Measurements from ENCODE around the gene MYRIP.

- TF ChIP-seq CTCF (IDR thresholded peaks at IDR 0.05 in 8 of 11, conservative IDR thresholded peaks at IDR 0.05 in 3 of 11) = no peak
- no peak for TF ChIP-seq POLR2AphosphoS5 (IDR thresholded peaks at IDR 0.05)
- TF ChIP-seq POLR2A (IDR thresholded peaks at IDR 0.05) = no peak
Measured at GRCh38 chr3:40042752-40043443, 233.5 kb downstream of the MYRIP start.
